Renal pelvis (tissue), 4 donors: ENCODE data around the gene DRD3. TPM values are rescaled to one million over a fixed set of nuclear protein-coding genes. Genes with fewer than 3 reads are reported as not detected.

Experiments used
- DNase-seq: peaks from one replicate; pipeline ENCODE4 v3.0.0-alpha.2; 2013
- polyA plus RNA-seq, 3 donors: library from polyadenylated mRNA; unstranded; fragments of 120-200 nt; gene quantifications; one replicate each; pipeline ENCODE4 v1.2.1, GENCODE V29; 2013; ENCODE audit not compliant: insufficient read length in 3 of 3

Gene DRD3
- polyA plus RNA-seq, 3 donors = not detected

GRCh38 chr3:114122027-114122709 is 56.7 kb downstream of the DRD3 start:
- DNase-seq = peak; percentile 24

- DNase-seq = no peak
Observed at GRCh38 chr3:114120211-114120610, 58.6 kb downstream of the DRD3 start.

- peak; percentile 16 for DNase-seq
Observed at GRCh38 chr3:114119776-114120175, 59.1 kb downstream of the DRD3 start.

- no peak for DNase-seq
Observed at GRCh38 chr3:114115143-114115542, 63.7 kb downstream of the DRD3 start.

- DNase-seq = no peak
Observed at GRCh38 chr3:114114719-114115118, 64.1 kb downstream of the DRD3 start.

- no peak for DNase-seq
Observed at GRCh38 chr3:114112696-114113095, 66.2 kb downstream of the DRD3 start.

- no peak for DNase-seq
Observed at GRCh38 chr3:114111060-114111770, 67.6 kb downstream of the DRD3 start.

GRCh38 chr3:114110439-114110838 is 68.4 kb downstream of the DRD3 start:
- DNase-seq = no peak

GRCh38 chr3:114108137-114108536 is 70.7 kb downstream of the DRD3 start:
- no peak for DNase-seq

GRCh38 chr3:114104414-114104813 is 74.4 kb downstream of the DRD3 start:
- no peak for DNase-seq

- no peak for DNase-seq
Observed at GRCh38 chr3:114103858-114104257, 75.0 kb downstream of the DRD3 start.

GRCh38 chr3:114103181-114103580 is 75.7 kb downstream of the DRD3 start:
- DNase-seq = no peak

GRCh38 chr3:114101101-114101500 is 77.8 kb downstream of the DRD3 start:
- no peak for DNase-seq

GRCh38 chr3:114095796-114096195 is 83.1 kb downstream of the DRD3 start:
- no peak for DNase-seq

- DNase-seq = peak; percentile 26
Observed at GRCh38 chr3:114093596-114093995, 85.3 kb downstream of the DRD3 start.

- peak; percentile 22 for DNase-seq
Observed at GRCh38 chr3:114093016-114093380, 85.9 kb downstream of the DRD3 start.

GRCh38 chr3:114092151-114093015 is 86.5 kb downstream of the DRD3 start:
- DNase-seq = peak; percentile 8

- no peak for DNase-seq
Observed at GRCh38 chr3:114089675-114090074, 89.2 kb downstream of the DRD3 start.

- no peak for DNase-seq
Observed at GRCh38 chr3:114086356-114086755, 92.5 kb downstream of the DRD3 start.

GRCh38 chr3:114083112-114083511 is 95.7 kb downstream of the DRD3 start:
- no peak for DNase-seq

GRCh38 chr3:114081037-114081436 is 97.8 kb downstream of the DRD3 start:
- no peak for DNase-seq

- no peak for DNase-seq
Observed at GRCh38 chr3:114080201-114080600, 98.7 kb downstream of the DRD3 start.

GRCh38 chr3:114079761-114080160 is 99.1 kb downstream of the DRD3 start:
- no peak for DNase-seq
